ENCODE results near the gene CFAP58.

GRCh38 chr10:104321226-104321625, 32.4 kb upstream of the CFAP58 start:
- TF ChIP-seq POLR2A (IDR thresholded peaks at IDR 0.05) (no peak), CTCF (IDR thresholded peaks at IDR 0.05) (no peak)
